Measurements from ENCODE around the gene NPHP4. TPM values are rescaled to one million over a fixed set of nuclear protein-coding genes. Genes with fewer than 3 reads are reported as not detected.

NPHP4 gene
- total and polyA plus RNA-seq, 10 of the 15 experiments (the other 5 are each of a cell fraction or from before 2014, with no cell fraction given) = 0.16 to 10.5 (median 3.1) TPM

GRCh38 chr1:5928714-5929400, 63.4 kb downstream of the NPHP4 start (continued):
- TF ChIP-seq ATF3 (IDR thresholded peaks at IDR 0.05; ENCODE audit: borderline replicate concordance, extremely low read depth, low read depth, low read length) (no peak), LARP7 (IDR thresholded peaks at IDR 0.05) (no peak), CEBPB (IDR thresholded peaks at IDR 0.05; ENCODE audit: borderline replicate concordance in 1 of 2, low read depth in 2 of 2, low read length in 2 of 2) (no peak)

GRCh38 chr1:5927506-5928370, 64.5 kb downstream of the NPHP4 start:
- ChIA-PET RAD21 (ENCODE audit: unreplicated experiment) (no interaction called here), SMC1A (ENCODE audit: uncharacterized antibody, unreplicated experiment) (no interaction called here), CTCF (interaction anchor here (1.8 kb wide), 1 partner anchor 12 kb away, joined by 4 read pairs; no protein-coding TSS in a partner anchor), POLR2A (interaction anchor here (0.5 kb wide), 1 partner anchor 113 kb away, joined by 5 read pairs; no protein-coding TSS in a partner anchor)
- H3K4me2 ChIP-seq (ENCODE audit: control insufficient read depth, insufficient read depth) = no peak overlapping the region
- BruUV-seq (replicated peaks) = no TSS peak
- TF ChIP-seq ASH2L (IDR thresholded peaks at IDR 0.05; ENCODE audit: borderline replicate concordance, low read depth) (no peak), MEF2A (IDR thresholded peaks at IDR 0.05; ENCODE audit: insufficient read depth, low read depth, low read length) (no peak), NFYB (IDR thresholded peaks at IDR 0.05; ENCODE audit: insufficient read depth, low read depth, low read length) (no peak), BCL11A (IDR thresholded peaks at IDR 0.05; ENCODE audit: low read depth, low read length) (no peak), PBX3 (IDR thresholded peaks at IDR 0.05; ENCODE audit: insufficient replicate concordance, low read depth, low read length) (no peak), CBX3 (IDR thresholded peaks at IDR 0.05; ENCODE audit: borderline replicate concordance, low read depth) (no peak)
- H3K9me3 ChIP-seq (replicated peaks; ENCODE audit: control insufficient read depth, insufficient read depth, low read length) = no peaks in the 10 kb centered on the region
- no peaks in the 10 kb centered on the region for H4K20me1 ChIP-seq (ENCODE audit: control insufficient read depth, insufficient read depth)
- FAIRE-seq (no peak), ATAC-seq (no peak), DNase-seq (ENCODE audit: low read depth, low spot score) (no peak)
- WGBS (ENCODE audit: insufficient coverage, insufficient replicate concordance, low lambda C conversion rate, missing lambda C conversion rate) = 95% methylated on average over 19 of the region's 19 CpGs
- no peak overlapping the region for H3K27ac ChIP-seq (ENCODE audit: control insufficient read depth, insufficient read depth)
- H3K36me3 ChIP-seq (ENCODE audit: control insufficient read depth in 2 of 2, insufficient read depth in 2 of 2, low read length in 1 of 2) = peaks cover 0 to 3% of the 10 kb centered on the region in 2 experiments; a peak in 1 of 4 replicates
- H3K27me3 ChIP-seq (replicated peaks in 1 of 2; ENCODE audit: control insufficient read depth in 2 of 2, insufficient read depth in 2 of 2, low read length in 1 of 2) = no peaks in the 10 kb centered on the region
- H3K4me3 ChIP-seq = no peak overlapping the region
- no peaks in the 10 kb centered on the region for H3K79me2 ChIP-seq (ENCODE audit: control insufficient read depth, insufficient read depth, low read length)
- in situ Hi-C loops (cut with MboI) = no loop called here
- H2AFZ ChIP-seq (ENCODE audit: control insufficient read depth, low read depth, low read length) = no peak overlapping the region
- H3K4me1 ChIP-seq (ENCODE audit: control insufficient read depth, insufficient read depth, low read length) = no peaks in the 10 kb centered on the region
- intact Hi-C loops (cut with micrococcal nuclease; ENCODE audit: unreplicated experiment) = no loop called here
- no peak overlapping the region for H3K9ac ChIP-seq (ENCODE audit: control insufficient read depth, insufficient read depth, low read length)

Data from GM12878 (cell line).